Measurements from ENCODE around the gene TMEM140.

Gene TMEM140

GRCh38 chr7:135206941-135207391, 59.1 kb downstream of the TMEM140 start:
- ATAC-seq (ENCODE audit: low read depth) (no peak), DNase-seq (ENCODE audit: low spot score) (no peak)
- TF ChIP-seq CTCF (IDR thresholded peaks at IDR 0.05; ENCODE audit: poor library complexity, severe bottlenecking), result no peak
- Histone ChIP-seq H3K4me1 (ENCODE audit: insufficient read depth, poor library complexity, severe bottlenecking) (peaks cover 9% of the 10 kb centered on the region), H3K9me3 (ENCODE audit: severe bottlenecking) (no peaks in the 10 kb centered on the region), H3K27ac (ENCODE audit: poor library complexity, severe bottlenecking) (no peak overlapping the region), H3K4me3 (ENCODE audit: severe bottlenecking) (no peak overlapping the region), H3K27me3 (ENCODE audit: insufficient read depth, poor library complexity, severe bottlenecking) (no peaks in the 10 kb centered on the region), H3K36me3 (ENCODE audit: low read depth) (peaks cover 38% of the 10 kb centered on the region)

GRCh38 chr7:135207406-135208101, 59.7 kb downstream of the TMEM140 start:
- peaks cover 9% of the 10 kb centered on the region for H3K4me1 ChIP-seq (ENCODE audit: insufficient read depth, poor library complexity, severe bottlenecking)
- no peaks in the 10 kb centered on the region for H3K9me3 ChIP-seq (ENCODE audit: severe bottlenecking)
- H3K36me3 ChIP-seq (ENCODE audit: low read depth), result peaks cover 32% of the 10 kb centered on the region
- DNase-seq (ENCODE audit: low spot score), result no peak
- H3K4me3 ChIP-seq (ENCODE audit: severe bottlenecking), result no peak overlapping the region
- H3K27ac ChIP-seq (ENCODE audit: poor library complexity, severe bottlenecking), result no peak overlapping the region
- no peaks in the 10 kb centered on the region for H3K27me3 ChIP-seq (ENCODE audit: insufficient read depth, poor library complexity, severe bottlenecking)
- TF ChIP-seq CTCF (IDR thresholded peaks at IDR 0.05; ENCODE audit: poor library complexity, severe bottlenecking), result no peak
- no peak for ATAC-seq (ENCODE audit: low read depth)

GRCh38 chr7:135208102-135208793, 60.4 kb downstream of the TMEM140 start:
- H3K27ac ChIP-seq (ENCODE audit: poor library complexity, severe bottlenecking), result no peak overlapping the region
- DNase-seq (ENCODE audit: low spot score) (no peak), ATAC-seq (ENCODE audit: low read depth) (no peak)
- no peak for TF ChIP-seq CTCF (IDR thresholded peaks at IDR 0.05; ENCODE audit: poor library complexity, severe bottlenecking)
- H3K27me3 ChIP-seq (ENCODE audit: insufficient read depth, poor library complexity, severe bottlenecking), result no peaks in the 10 kb centered on the region
- no peaks in the 10 kb centered on the region for H3K9me3 ChIP-seq (ENCODE audit: severe bottlenecking)
- H3K4me3 ChIP-seq (ENCODE audit: severe bottlenecking), result no peak overlapping the region
- H3K36me3 ChIP-seq (ENCODE audit: low read depth), result peaks cover 25% of the 10 kb centered on the region
- H3K4me1 ChIP-seq (ENCODE audit: insufficient read depth, poor library complexity, severe bottlenecking), result peaks cover 9% of the 10 kb centered on the region

- DNase-seq (ENCODE audit: low spot score) (no peak), ATAC-seq (ENCODE audit: low read depth) (no peak)
- Histone ChIP-seq H3K27me3 (ENCODE audit: insufficient read depth, poor library complexity, severe bottlenecking) (no peaks in the 10 kb centered on the region), H3K9me3 (ENCODE audit: severe bottlenecking) (no peaks in the 10 kb centered on the region), H3K27ac (ENCODE audit: poor library complexity, severe bottlenecking) (no peak overlapping the region), H3K4me3 (ENCODE audit: severe bottlenecking) (no peak overlapping the region), H3K4me1 (ENCODE audit: insufficient read depth, poor library complexity, severe bottlenecking) (peaks cover 3% of the 10 kb centered on the region), H3K36me3 (ENCODE audit: low read depth) (peaks cover 16% of the 10 kb centered on the region)
- no peak for TF ChIP-seq CTCF (IDR thresholded peaks at IDR 0.05; ENCODE audit: poor library complexity, severe bottlenecking)
Measured at GRCh38 chr7:135209225-135209834, 61.5 kb downstream of the TMEM140 start.
